HCT116 (cell line): ENCODE results near the gene CLN3.

ENCODE experiments used
- CEBPB ChIP-seq: IDR thresholded peaks from 2 replicates; pipeline ENCODE4 v1.6.1; 2012; ENCODE audit warnings: low read depth
- EZH2 ChIP-seq: fragments of 200-600 bp; sonication (generic); IDR thresholded peaks from 2 replicates; pipeline ENCODE4 v1.6.1; 2017; ENCODE audit warnings: antibody characterized with exemption, mixed run types
- JUND ChIP-seq: IDR thresholded peaks from 2 replicates; pipeline ENCODE4 v1.6.1; 2012
- POLR2A ChIP-seq: IDR thresholded peaks from 2 replicates; pipeline ENCODE4 v1.7.0; 2011; ENCODE audit warnings: borderline replicate concordance; ENCODE audit not compliant: insufficient read depth, insufficient read length; ENCODE audit errors: extremely low read depth
- POLR2AphosphoS5 ChIP-seq: IDR thresholded peaks from 2 replicates; pipeline ENCODE4 v1.6.1; 2011; ENCODE audit warnings: mild to moderate bottlenecking, low read depth, low read length, moderate library complexity
- RAD21 ChIP-seq: IDR thresholded peaks from 2 replicates; pipeline ENCODE4 v1.6.1; 2012; ENCODE audit warnings: low read depth, mild to moderate bottlenecking
- SRF ChIP-seq: IDR thresholded peaks from 2 replicates; pipeline ENCODE4 v1.6.1; 2012; ENCODE audit warnings: low read depth
- YY1 ChIP-seq: IDR thresholded peaks from 2 replicates; pipeline ENCODE4 v1.6.1; 2011; ENCODE audit warnings: low read length, low read depth, moderate library complexity, mild to moderate bottlenecking; ENCODE audit not compliant: insufficient replicate concordance; ENCODE audit errors: extremely low read depth
- ZFX ChIP-seq: fragments of 450-650 bp; IDR thresholded peaks from 2 replicates; pipeline ENCODE4 v1.6.1; 2017
- ZNF274 ChIP-seq: fragments of 200-500 bp; sonication (Bioruptor generic); IDR thresholded peaks from 2 replicates; pipeline ENCODE4 v1.6.1; 2014; ENCODE audit warnings: mild to moderate bottlenecking, low read depth, low read length, inconsistent platforms
- TF ChIP-seq, protein P1 (sequence below), 3 experiments: fragments of 200-600 bp in 1 of 3; sonication (generic) in 1 of 3; IDR thresholded peaks in 2 of 3; conservative IDR thresholded peaks in 1 of 3; 2 replicates each; pipeline ENCODE4 v1.5.1; 2012 to 2017; ENCODE audit warnings: low read depth in 2 of 3, low read length in 2 of 3, antibody characterized with exemption in 1 of 3, borderline replicate concordance in 1 of 3, control low read depth in 1 of 3, mild to moderate bottlenecking in 1 of 3, mixed read lengths in 1 of 3, mixed run types in 1 of 3, moderate library complexity in 1 of 3; ENCODE audit not compliant: insufficient read depth in 1 of 3
- TF ChIP-seq, protein P2 (sequence below): IDR thresholded peaks from 2 replicates; pipeline ENCODE4 v1.6.1; 2011; ENCODE audit warnings: mild to moderate bottlenecking, low read length, moderate library complexity; ENCODE audit not compliant: insufficient replicate concordance; ENCODE audit errors: extremely low read depth
- TF ChIP-seq, protein P3 (sequence below): IDR thresholded peaks from 2 replicates; pipeline ENCODE4 v1.6.1; 2012

GRCh38 chr16:28520672-28521071, 28.8 kb upstream of the CLN3 start:
- TF ChIP-seq, protein P1, sequence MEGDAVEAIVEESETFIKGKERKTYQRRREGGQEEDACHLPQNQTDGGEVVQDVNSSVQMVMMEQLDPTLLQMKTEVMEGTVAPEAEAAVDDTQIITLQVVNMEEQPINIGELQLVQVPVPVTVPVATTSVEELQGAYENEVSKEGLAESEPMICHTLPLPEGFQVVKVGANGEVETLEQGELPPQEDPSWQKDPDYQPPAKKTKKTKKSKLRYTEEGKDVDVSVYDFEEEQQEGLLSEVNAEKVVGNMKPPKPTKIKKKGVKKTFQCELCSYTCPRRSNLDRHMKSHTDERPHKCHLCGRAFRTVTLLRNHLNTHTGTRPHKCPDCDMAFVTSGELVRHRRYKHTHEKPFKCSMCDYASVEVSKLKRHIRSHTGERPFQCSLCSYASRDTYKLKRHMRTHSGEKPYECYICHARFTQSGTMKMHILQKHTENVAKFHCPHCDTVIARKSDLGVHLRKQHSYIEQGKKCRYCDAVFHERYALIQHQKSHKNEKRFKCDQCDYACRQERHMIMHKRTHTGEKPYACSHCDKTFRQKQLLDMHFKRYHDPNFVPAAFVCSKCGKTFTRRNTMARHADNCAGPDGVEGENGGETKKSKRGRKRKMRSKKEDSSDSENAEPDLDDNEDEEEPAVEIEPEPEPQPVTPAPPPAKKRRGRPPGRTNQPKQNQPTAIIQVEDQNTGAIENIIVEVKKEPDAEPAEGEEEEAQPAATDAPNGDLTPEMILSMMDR (IDR thresholded peaks at IDR 0.05 in 2 of 3, conservative IDR thresholded peaks at IDR 0.05 in 1 of 3; ENCODE audit: borderline replicate concordance in 1 of 3, insufficient read depth in 1 of 3, low read depth in 2 of 3, low read length in 2 of 3): no peak
- TF ChIP-seq POLR2A (no peak), CEBPB (no peak), RAD21 (no peak), YY1 (no peak), ZNF274 (no peak), POLR2AphosphoS5 (no peak), ZFX (no peak), EZH2 (no peak), JUND (no peak), SRF (no peak)
- TF ChIP-seq, protein P2, sequence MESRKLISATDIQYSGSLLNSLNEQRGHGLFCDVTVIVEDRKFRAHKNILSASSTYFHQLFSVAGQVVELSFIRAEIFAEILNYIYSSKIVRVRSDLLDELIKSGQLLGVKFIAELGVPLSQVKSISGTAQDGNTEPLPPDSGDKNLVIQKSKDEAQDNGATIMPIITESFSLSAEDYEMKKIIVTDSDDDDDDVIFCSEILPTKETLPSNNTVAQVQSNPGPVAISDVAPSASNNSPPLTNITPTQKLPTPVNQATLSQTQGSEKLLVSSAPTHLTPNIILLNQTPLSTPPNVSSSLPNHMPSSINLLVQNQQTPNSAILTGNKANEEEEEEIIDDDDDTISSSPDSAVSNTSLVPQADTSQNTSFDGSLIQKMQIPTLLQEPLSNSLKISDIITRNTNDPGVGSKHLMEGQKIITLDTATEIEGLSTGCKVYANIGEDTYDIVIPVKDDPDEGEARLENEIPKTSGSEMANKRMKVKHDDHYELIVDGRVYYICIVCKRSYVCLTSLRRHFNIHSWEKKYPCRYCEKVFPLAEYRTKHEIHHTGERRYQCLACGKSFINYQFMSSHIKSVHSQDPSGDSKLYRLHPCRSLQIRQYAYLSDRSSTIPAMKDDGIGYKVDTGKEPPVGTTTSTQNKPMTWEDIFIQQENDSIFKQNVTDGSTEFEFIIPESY: no peak
- TF ChIP-seq, protein P3, sequence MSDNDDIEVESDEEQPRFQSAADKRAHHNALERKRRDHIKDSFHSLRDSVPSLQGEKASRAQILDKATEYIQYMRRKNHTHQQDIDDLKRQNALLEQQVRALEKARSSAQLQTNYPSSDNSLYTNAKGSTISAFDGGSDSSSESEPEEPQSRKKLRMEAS: no peak
